HK-2 (cell line): ENCODE data around the gene DENND2C.
A peak's percentile ranks its signal among the peaks of the same experiment; 100 is the strongest.
"Not testable (repeated sequence)": the region's sequence is repeated elsewhere in the genome, so short reads cannot be mapped to it uniquely, and the experiment has no call there.

Experiments
- DNase-seq: peaks from one replicate; pipeline ENCODE4 v3.0.0-alpha.2; 2018; ENCODE audit not compliant: unreplicated experiment

Gene DENND2C

DNA sequence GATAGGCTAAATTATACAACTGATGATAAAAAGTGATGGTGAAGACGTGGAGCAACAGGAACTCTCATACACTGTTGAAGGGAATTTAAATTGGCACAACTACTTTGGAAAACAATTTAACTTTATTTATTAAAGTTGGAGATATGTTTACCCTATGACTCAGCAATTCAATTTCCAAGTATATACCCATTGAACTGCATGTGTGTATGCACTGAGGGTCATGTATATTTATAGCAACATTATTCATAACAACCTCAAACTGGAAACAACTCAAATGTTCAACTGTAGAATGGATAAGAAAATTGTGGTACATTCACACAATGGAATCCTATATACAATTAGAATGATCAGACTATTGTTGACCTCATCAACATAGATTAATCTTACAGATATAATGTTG, 71.9 kb downstream of the DENND2C start:
- DNase-seq = no peak

DNA sequence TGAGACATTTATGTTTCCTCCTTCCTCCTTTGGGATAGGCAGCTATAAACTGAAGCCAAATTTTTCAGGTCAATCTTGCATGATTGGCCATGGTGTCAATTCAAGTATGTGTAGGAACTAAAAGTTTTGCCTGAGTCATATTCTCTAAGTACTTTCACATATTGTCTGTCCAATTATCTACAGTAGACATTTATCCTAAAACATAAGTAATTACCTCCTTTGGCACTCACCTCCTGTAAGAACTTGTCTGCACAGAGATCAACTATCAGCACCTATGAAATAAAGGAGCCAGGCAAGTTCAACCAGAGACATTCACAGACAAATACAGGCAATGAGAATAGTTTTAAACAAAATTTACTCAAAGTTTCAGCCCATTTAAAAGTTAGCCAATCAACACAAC, 74.2 kb downstream of the DENND2C start:
- no peak for DNase-seq

DNA sequence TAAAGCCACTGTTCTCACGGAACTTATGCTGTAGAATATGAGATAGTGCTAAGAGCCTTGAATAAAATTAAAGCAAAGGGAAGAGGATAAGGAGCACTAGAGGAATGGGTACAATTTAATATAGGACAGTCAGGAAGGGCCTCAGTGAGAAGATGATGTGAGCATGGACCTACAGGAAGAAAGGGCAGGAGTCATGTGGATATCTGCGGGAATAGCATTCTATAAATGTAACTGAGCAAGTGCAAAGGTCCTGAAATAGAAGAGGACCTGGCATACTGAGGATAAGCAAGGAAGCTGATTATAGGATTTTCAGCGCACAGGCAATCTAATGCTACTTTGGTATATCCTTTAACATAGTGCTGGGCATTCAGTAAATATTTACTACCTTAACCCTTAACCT, 75.8 kb downstream of the DENND2C start:
- no peak for DNase-seq

DNA sequence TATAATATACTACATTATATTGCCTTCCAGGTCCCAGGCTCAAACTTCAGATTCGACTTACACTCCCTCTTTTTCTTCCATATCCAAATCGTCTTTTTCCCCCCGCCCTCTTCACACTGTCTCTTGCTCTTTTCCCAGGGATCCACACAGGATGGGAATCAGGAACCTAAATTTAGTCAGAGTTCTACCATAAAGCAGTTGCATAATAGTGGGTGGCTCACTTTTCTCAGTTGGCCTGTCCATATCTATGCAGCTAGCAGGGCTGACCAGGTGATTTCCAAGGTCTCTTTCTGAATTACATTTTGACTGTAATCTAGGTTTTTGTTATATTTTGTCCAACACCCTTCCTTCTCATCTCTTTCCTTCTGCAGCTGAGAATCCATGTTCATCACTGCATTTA, 80.7 kb downstream of the DENND2C start:
- no peak for DNase-seq

DNA sequence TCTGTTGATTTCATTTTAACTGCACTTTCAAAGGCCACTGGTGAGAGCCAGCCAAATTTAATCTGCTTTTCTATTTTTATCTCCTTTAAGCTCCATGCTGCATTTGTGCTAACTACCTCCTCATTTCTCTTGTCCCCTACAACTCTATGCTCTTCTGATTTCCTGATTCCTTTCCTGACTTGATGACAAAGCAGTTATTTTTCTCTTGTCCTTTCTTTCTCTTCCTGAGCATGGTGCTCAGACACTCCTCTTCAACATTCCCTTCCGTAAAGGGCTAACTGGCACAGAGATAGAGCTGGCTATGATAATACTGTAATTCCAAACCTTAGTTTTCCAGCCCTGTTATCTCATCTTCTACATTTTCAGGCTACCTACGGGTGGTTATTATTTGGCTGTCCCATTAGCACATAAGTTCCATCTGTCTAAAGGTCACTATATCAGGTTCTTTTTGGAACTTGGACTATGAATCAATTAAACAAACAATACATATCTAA, 81.6 kb downstream of the DENND2C start:
- no peak for DNase-seq

DNA sequence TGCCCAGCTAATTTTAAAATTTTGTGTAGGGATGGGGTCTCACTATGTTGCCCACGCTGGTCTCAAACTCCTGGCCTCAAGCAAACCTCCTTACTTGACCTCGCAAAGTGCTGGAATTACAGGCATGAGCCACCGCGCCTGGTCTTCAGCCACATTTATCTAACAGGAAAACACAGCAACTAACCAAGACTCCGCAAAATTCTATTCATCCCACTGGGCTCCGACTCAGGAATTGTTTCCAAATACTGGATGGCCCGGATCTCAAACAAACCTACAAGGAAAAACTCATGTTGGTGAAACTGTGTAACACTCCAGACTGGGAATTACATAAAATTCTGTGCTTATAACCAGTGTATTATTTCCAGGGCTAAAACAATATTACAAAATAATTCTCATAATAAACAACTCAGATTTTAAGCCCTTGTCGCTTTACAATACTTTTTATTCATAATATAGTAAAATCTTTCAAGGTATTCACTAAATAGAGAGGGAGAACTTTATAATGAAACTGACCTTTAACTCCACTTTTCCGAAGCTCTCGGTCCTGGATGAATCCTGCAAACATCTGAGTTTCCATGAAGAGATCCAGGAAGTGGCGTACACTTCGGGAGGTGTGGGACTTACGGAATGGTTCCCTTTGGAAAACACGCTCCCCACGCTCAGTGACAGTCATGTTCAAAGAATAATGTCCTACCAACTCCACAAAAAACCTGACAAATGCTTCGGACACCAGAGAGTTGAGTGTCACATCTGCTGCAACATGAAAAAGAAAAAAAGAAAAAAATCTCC, 82.5 kb downstream of the DENND2C start:
- DNase-seq = no peak

DNA sequence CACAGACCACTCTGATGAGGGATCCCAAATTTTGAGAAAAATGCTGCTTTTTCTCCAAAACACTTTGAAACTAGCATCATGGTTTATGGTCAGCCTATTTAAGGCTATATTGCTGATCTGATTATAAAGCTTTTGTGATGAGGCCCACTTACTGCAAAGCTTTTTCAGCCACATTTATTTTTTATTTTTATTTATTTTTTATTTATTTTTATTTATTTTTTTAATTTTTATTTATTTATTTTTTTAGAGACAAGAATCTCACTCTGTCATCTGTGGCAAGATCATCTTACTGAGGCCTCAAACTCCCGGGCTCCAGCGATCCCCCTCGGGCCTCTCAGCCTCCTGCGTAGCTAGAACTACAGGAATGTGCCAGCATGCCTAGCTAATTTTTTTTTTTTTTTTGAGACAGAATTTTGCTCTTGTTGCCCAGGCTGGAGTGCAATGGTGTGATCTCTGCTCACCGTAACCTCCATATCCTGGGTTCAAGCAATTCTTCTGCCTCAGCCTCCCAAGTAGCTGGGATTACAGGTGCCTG, 83.3 kb downstream of the DENND2C start:
- DNase-seq = no peak

DNA sequence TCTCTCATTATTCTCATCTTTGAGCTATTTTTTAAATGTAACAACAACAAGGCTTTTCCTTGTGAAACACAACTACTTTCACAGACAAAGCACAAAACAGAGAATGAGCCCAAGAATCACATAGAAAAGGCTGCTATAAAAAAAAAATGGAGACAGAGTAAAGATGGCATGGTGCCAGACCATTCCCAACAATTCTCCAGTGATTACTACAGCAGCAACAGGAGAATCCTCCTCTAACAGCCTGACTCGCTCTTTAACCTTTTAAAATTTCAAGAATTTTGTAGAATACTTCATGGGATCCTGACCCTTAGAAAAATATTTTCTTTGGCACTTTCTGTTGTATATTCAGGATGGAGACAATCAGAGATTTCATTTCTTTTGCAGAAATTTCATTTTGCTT, 84.6 kb downstream of the DENND2C start:
- DNase-seq = no peak

DNA sequence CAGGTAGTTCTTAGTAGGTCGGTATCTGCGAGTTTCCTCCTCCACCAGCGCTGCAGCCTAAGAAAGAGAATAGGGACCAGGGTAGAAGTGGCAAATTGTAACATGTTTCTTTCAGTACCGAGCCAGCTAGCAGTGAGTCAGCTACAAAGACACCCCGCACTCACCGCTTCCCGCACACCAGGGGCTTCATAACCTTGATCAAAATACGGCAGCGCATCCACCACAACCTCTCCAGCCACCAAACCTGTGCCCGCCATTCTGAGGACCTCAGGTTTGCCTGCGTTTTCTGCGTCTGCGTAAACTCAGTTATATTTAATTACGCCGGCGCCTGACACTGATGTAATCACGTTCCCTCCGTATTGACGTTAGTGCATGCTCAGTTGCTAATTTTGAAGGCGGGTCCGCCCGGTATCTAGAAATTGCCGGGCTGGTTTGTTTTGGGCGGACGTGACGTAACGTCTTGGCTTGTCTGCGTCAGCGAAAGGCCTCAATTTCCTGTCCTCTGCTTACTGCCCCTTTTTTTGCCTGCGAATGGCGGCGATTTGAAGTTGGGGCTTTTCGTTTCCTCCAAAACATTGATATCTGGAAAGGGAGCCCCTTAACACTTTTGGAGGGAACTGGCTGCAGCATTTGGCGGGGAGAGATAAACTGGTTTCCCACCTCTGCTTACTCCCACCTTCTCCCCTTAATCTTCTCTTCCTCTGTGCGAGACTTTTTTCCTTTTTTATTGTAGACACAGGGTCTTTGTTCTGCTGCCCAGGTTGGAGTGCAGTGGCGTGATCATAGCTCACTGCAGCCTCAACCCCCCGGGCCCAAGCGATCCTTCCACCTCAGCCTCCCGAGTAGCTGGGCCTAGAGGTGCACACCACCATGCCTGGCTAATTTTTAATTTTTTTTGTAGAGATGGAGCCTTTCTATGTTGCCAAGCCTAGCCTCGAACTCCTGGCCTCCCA, 88.2 kb downstream of the DENND2C start, which contains the start of gene BCAS2:
Gene BCAS2 (minus strand): TSS at position 281 of the 953 bp plus-strand sequence. CDS start 24 bp downstream, at position 257.
- peak; percentile 93 for DNase-seq

DNA sequence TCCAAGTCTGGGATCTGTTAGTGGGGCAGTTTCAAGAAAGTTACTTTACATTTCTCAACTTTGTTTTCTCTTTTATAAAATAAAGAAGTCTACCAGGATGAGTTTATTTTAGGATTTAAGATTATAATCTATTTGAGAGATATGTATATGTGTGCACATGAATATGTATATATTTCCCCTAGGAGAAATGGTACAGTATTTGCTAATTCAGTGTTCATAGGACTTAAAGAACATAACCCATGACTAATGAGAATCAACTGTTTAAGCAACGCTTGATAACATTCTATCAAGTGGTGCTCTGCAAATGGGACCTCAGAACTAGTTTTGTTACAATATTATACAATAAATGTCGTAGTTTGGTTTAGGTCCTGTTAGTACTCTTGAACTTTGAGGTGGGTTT, 95.5 kb downstream of the DENND2C start:
- DNase-seq = no peak

DNA sequence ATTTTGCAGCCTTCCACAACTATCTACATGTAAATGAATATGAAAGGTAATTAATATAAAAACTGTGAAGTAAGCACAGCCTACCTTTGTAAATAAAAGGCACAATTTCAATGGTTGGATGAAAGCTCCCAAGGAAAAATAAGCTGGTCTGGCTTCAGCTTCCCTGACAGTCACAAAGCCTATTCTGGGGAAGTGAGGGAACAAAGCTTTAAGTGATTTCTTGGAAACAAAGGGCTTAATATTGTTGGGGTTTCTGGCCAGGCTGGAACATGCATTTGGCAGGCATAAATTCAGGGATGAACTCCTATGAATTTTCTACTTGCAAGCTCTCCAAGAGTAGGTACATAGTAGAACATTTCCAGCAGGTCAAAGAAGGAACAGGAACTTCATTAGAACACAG, 105.7 kb downstream of the DENND2C start:
- no peak for DNase-seq

DNA sequence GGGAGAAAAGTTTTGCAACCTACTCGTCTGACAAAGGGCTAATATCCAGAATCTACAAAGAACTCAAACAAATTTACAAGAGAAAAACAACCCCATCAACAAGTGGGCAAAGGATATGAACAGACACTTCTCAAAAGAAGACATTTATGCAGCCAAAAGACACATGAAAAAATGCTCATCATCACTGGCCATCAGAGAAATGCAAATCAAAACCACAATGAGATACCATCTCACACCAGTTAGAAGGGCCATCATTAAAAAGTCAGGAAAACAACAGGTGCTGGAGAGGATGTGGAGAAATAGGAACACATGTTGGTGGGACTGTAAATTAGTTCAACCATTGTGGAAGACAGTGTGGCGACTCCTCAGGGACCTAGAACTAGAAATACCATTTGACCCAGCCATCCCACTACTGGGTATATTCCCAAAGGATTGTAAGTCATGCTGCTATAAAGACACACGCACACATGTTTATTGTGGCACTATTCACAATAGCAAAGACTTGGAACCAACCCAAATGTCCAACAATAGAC, 106.8 kb downstream of the DENND2C start:
- not testable (repeated sequence) for DNase-seq

DNA sequence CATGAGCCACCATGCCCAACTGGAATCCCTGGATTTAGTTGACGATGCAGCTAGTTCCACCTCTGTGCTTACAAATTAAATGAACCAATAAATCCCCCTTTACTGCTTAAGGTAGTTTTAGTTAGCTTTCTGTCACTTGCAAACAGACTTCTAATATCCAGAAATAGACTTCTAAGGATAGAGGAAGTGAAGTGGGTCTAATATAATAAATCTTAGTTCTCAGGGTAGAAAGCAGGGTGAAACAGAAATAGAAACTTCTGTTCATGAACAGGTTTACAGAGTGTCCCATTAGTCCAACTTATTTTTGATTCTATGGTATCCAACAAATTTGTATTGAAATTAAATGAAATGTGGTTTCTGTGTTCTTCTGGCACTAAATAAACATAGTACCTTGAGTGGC, 108.5 kb downstream of the DENND2C start:
- no peak for DNase-seq

DNA sequence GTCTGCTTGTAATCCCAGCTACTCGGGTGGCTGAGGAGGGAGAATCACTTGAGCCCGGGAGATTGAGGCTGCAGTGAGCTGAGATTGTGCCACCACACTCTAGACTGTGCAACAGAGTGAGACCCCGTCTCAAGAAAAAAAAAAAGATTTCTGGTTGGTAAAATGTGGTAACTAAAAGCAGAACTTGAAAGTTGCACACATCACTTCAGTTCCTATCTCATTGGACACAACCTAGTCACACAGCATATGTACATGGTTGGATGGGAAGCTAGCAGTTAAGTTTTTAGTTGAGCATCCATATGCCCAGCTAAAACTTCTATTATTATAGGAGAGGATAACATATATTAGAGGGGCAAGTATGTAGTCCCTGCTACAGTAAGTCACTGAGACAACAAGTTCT, 110.5 kb downstream of the DENND2C start:
- no peak for DNase-seq

DNA sequence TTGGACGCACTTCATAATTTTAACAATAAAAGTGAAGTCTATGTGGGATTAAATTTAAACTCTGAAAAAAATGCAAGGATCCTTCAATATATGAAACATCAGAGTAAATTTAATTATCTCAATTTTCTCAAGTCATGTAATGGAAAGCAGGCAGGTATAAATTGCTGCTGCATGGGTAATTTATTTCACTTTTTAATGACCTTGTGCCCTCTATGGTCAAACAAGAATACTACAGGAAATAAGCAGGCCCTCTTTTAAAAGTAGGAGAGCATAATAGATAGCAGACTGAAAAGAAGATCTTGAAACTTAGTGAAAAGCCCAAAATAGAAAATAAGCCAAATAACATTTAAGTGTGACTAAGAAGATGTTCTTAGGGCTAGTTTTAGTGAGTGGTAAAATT, 111.3 kb downstream of the DENND2C start:
- DNase-seq = no peak

DNA sequence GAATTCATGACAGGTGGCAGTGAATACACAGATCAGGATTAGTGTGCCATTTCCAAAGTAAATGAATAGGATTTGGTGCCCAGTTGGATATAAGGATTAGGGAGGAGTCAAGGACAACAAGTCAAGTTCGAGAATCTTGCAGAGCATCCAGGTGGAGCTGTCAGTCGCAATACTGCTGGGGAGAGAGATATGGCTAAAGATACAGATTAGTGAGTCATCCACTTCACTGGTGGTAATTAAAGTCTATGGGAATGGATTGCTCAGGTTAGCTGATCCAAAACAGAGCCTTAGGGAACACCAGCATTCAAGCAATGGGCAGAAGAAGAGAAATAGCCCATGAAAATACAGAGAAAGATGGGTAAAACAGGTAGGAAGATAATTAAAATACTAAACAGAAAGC, 115.3 kb downstream of the DENND2C start:
- DNase-seq = no peak

DNA sequence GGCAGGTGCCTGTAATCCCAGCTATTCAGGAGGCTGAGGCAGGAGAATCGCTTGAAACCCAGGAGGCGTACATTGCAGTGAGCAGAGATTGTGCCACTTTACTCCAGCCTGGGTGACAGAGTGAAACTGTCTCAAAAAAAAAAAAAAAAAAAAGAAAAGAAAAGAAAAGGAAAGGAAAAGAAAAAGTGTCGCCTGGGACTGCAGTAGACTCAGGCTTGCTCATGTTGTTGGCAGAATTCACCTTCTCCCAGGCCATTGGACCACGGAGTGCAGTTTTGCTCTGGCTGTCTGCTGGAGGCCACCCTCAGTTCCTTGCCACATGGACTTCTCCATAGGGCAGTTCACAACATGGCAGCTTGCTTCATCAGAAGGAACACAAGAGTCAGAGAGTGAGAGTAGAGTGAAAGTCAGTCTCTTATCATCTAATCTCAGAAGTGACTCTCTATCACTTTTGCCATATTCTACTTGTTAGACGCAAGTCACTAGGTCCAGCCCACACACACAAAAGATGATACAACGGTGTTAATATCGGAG, 117.7 kb downstream of the DENND2C start:
- DNase-seq = no peak

DNA sequence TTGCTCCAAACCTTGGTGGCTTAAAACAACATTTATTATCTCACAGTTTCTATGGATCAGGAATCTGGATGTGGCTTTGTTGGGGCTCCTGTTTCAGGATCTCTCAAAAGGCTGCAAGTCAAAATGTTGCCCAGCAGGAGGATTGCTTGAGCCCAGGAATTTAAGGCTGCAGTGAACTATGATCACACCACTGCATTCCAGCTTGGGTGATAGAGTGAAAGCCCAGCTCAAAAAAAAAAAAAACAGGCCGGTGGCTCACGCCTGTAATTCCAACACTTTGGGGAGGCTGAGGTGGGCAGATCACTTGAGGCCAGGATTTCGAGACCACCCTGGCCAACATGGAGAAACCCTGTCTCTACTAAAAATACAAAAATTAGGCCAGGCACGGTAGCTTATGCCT, 118.4 kb downstream of the DENND2C start:
- DNase-seq = no peak

DNA sequence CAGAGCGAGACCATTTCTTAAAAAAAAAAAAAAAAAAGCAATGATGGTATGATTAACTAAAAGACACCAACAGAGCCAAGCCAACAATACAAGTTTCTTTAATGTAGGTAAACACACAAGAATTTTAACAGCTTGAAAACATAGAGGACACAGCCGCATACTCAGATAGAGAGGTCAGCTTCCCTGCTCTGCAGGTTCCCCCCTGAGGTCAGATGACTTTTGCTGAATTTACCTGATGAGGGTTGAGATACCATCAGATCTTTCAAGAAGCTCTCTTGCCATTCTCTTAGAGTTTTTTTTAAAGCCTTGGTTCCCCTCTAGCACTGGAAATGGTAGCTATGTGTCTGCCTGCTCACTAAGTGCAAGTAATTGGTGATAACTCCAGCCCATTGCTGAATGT, 119.5 kb downstream of the DENND2C start:
- DNase-seq = no peak

DNA sequence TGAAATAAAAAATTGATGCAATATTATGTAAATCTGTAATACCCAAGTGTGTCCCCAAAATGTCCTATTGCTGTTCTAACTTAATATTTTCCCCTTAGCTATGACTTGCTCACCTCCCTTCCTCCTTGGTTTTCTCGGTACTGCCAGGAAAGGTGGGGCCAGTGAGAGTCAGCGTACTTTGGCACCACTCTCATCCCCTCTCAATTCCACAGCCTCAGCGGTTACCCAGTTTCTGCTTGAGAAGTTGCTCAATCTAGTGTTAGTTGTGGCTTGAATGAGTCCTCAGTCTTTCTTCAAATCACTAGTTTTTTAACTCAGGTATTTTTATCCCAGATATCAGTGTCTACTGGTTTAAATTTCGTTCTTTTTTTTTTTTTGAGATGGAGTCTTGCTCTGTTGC, 120.7 kb downstream of the DENND2C start:
- DNase-seq = no peak

DNA sequence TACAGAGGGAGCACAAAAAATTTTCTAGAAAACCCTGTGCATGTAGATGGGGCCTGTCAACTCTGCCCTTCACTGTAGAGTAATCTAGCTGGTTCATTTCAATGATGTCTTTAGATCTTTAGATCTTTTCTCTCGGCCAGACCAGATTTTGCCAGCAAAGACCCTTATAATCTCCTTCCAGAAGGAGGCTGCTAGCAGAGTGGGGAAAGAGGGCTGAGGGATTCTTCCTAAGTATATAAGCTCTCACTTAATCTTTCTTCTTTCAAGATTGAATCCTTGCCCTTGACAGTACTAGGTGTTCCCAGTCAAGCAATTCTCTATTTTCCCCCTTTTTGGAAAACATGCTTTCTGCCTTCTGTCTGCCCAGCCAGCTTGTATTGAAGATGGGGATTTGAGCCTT, 122.8 kb downstream of the DENND2C start:
- no peak for DNase-seq

DNA sequence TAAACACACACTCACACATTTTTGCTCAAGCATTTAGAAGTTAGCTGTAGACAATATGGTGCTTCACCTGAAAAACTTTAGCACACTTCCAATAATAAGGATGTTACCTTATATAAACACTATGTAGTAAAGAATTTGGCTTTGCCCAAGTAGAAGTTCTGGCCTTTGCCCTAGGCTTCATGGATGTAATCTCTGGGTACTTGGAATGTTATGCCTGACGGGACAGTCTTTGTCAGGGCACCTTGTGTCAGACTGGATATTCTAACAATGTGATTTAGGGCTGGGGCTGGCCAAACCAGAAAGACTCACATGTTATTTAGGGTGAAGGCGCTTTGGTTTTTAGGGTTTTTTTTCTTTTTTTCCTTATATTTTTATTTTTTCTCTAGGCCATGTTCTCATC, 124.1 kb downstream of the DENND2C start:
- DNase-seq = no peak
